Measurements from ENCODE around the gene MEGF10.

The MEGF10 gene

GRCh38 chr5:127333483-127333882 lies 42.9 kb downstream of the MEGF10 start:
- CTCF ChIA-PET: interaction anchor here (0.5 kb wide), 1 partner anchor 717 kb away, joined by 3 read pairs; no protein-coding TSS in a partner anchor
- POLR2A ChIA-PET: no interaction called here
- TF ChIP-seq SP1 (IDR thresholded peaks at IDR 0.05): no peak
- TF ChIP-seq FOXM1 (IDR thresholded peaks at IDR 0.05; ENCODE audit: borderline replicate concordance): no peak
- no peak for TF ChIP-seq NFRKB (IDR thresholded peaks at IDR 0.05)
- no peak for TF ChIP-seq PKNOX1 (IDR thresholded peaks at IDR 0.05)
- no peak for TF ChIP-seq CTBP1 (IDR thresholded peaks at IDR 0.05; ENCODE audit: borderline replicate concordance)
- no peak for TF ChIP-seq TARDBP (IDR thresholded peaks at IDR 0.05)
- no peak for TF ChIP-seq ELF4 (IDR thresholded peaks at IDR 0.05)
- TF ChIP-seq ARNT (IDR thresholded peaks at IDR 0.05): no peak
- no peak for TF ChIP-seq ZNF384 (IDR thresholded peaks at IDR 0.05)
- TF ChIP-seq BHLHE40 (IDR thresholded peaks at IDR 0.05; ENCODE audit: borderline replicate concordance): no peak
- no peak for TF ChIP-seq SUZ12 (IDR thresholded peaks at IDR 0.05)
- TF ChIP-seq FOXK2 (IDR thresholded peaks at IDR 0.05): no peak
- no peak for TF ChIP-seq HDGF (IDR thresholded peaks at IDR 0.05; ENCODE audit: borderline replicate concordance)
- no peak for TF ChIP-seq L3MBTL2 (conservative IDR thresholded peaks at IDR 0.05)
- no peak for TF ChIP-seq FOXA1 (IDR thresholded peaks at IDR 0.05)
- TF ChIP-seq LEF1 (IDR thresholded peaks at IDR 0.05; ENCODE audit: borderline replicate concordance): no peak
- DNase-seq (ENCODE audit: extremely low spot score): no peak

- CTCF ChIA-PET: no interaction called here
- no peak for DNase-seq (ENCODE audit: extremely low spot score)
- TF ChIP-seq ELF4 (IDR thresholded peaks at IDR 0.05) (no peak), CTBP1 (IDR thresholded peaks at IDR 0.05; ENCODE audit: borderline replicate concordance) (no peak), FOXA1 (IDR thresholded peaks at IDR 0.05) (no peak), ZNF384 (IDR thresholded peaks at IDR 0.05) (no peak), FOXM1 (IDR thresholded peaks at IDR 0.05; ENCODE audit: borderline replicate concordance) (no peak), SUZ12 (IDR thresholded peaks at IDR 0.05) (no peak), PKNOX1 (IDR thresholded peaks at IDR 0.05) (no peak), BHLHE40 (IDR thresholded peaks at IDR 0.05; ENCODE audit: borderline replicate concordance) (no peak), NFRKB (IDR thresholded peaks at IDR 0.05) (no peak)
- POLR2A ChIA-PET: no interaction called here
Observed at GRCh38 chr5:127335381-127335780, 44.8 kb downstream of the MEGF10 start.

- no peak for DNase-seq (ENCODE audit: extremely low spot score)
- CTCF ChIA-PET: no interaction called here
Observed at GRCh38 chr5:127337876-127338275, 47.3 kb downstream of the MEGF10 start.

GRCh38 chr5:127338501-127338900 lies 47.9 kb downstream of the MEGF10 start:
- POLR2A ChIA-PET: no interaction called here
- no peak for DNase-seq (ENCODE audit: extremely low spot score)
- CTCF ChIA-PET: no interaction called here
- no peak for TF ChIP-seq NFRKB (IDR thresholded peaks at IDR 0.05)
- TF ChIP-seq SP1 (IDR thresholded peaks at IDR 0.05): no peak
- no peak for TF ChIP-seq LEF1 (IDR thresholded peaks at IDR 0.05; ENCODE audit: borderline replicate concordance)
- no peak for TF ChIP-seq FOXM1 (IDR thresholded peaks at IDR 0.05; ENCODE audit: borderline replicate concordance)
- no peak for TF ChIP-seq PKNOX1 (IDR thresholded peaks at IDR 0.05)
- no peak for TF ChIP-seq ELF4 (IDR thresholded peaks at IDR 0.05)
- no peak for TF ChIP-seq ZNF384 (IDR thresholded peaks at IDR 0.05)
- no peak for TF ChIP-seq BHLHE40 (IDR thresholded peaks at IDR 0.05; ENCODE audit: borderline replicate concordance)
- no peak for TF ChIP-seq SUZ12 (IDR thresholded peaks at IDR 0.05)
- TF ChIP-seq HDGF (IDR thresholded peaks at IDR 0.05; ENCODE audit: borderline replicate concordance): no peak

More at GRCh38 chr5:127337876-127338275, 47.3 kb downstream of the MEGF10 start:
- TF ChIP-seq FOXA1 (IDR thresholded peaks at IDR 0.05): no peak
- no peak for TF ChIP-seq NFRKB (IDR thresholded peaks at IDR 0.05)
- no peak for TF ChIP-seq ZNF384 (IDR thresholded peaks at IDR 0.05)
- no peak for TF ChIP-seq HDGF (IDR thresholded peaks at IDR 0.05; ENCODE audit: borderline replicate concordance)
- no peak for TF ChIP-seq BHLHE40 (IDR thresholded peaks at IDR 0.05; ENCODE audit: borderline replicate concordance)
- no peak for TF ChIP-seq SP1 (IDR thresholded peaks at IDR 0.05)
- no peak for TF ChIP-seq SUZ12 (IDR thresholded peaks at IDR 0.05)
- POLR2A ChIA-PET: no interaction called here

- CTCF ChIA-PET: no interaction called here
- no peak for TF ChIP-seq FOXM1 (IDR thresholded peaks at IDR 0.05; ENCODE audit: borderline replicate concordance)
- no peak for TF ChIP-seq L3MBTL2 (conservative IDR thresholded peaks at IDR 0.05)
- no peak for TF ChIP-seq HDGF (IDR thresholded peaks at IDR 0.05; ENCODE audit: borderline replicate concordance)
- TF ChIP-seq ARNT (IDR thresholded peaks at IDR 0.05): no peak
- no peak for TF ChIP-seq TARDBP (IDR thresholded peaks at IDR 0.05)
- no peak for TF ChIP-seq SUZ12 (IDR thresholded peaks at IDR 0.05)
- DNase-seq (ENCODE audit: extremely low spot score): no peak
- POLR2A ChIA-PET: no interaction called here
Observed at GRCh38 chr5:127340606-127341005, 50.0 kb downstream of the MEGF10 start.

- no peak for DNase-seq (ENCODE audit: extremely low spot score)
- POLR2A ChIA-PET: no interaction called here
- CTCF ChIA-PET: no interaction called here
- TF ChIP-seq LEF1 (IDR thresholded peaks at IDR 0.05; ENCODE audit: borderline replicate concordance) (no peak), NFRKB (IDR thresholded peaks at IDR 0.05) (no peak), ARNT (IDR thresholded peaks at IDR 0.05) (no peak), CTBP1 (IDR thresholded peaks at IDR 0.05; ENCODE audit: borderline replicate concordance) (no peak), SP1 (IDR thresholded peaks at IDR 0.05) (no peak), ZNF384 (IDR thresholded peaks at IDR 0.05) (no peak), BHLHE40 (IDR thresholded peaks at IDR 0.05; ENCODE audit: borderline replicate concordance) (no peak), PKNOX1 (IDR thresholded peaks at IDR 0.05) (no peak), TARDBP (IDR thresholded peaks at IDR 0.05) (no peak), L3MBTL2 (conservative IDR thresholded peaks at IDR 0.05) (no peak), FOXK2 (IDR thresholded peaks at IDR 0.05) (no peak), SUZ12 (IDR thresholded peaks at IDR 0.05) (no peak), FOXM1 (IDR thresholded peaks at IDR 0.05; ENCODE audit: borderline replicate concordance) (no peak), HDGF (IDR thresholded peaks at IDR 0.05; ENCODE audit: borderline replicate concordance) (no peak), FOXA1 (IDR thresholded peaks at IDR 0.05) (no peak), ELF4 (IDR thresholded peaks at IDR 0.05) (no peak)
Observed at GRCh38 chr5:127342364-127342763, 51.8 kb downstream of the MEGF10 start.

Measured in HEK293T (cell line).